Spleen (tissue), 7 donors: ENCODE results near the gene IRS2.

Source experiments
- CTCF ChIP-seq, 11 experiments: fragments of 200-600 bp in 7 of 11; fragments of 450-650 bp in 4 of 11; sonication (generic) in 4 of 11; IDR thresholded peaks in 8 of 11; conservative IDR thresholded peaks in 3 of 11; 1 replicate in 7 of 11; 2 replicates in 4 of 11; pipeline versions ENCODE4 v1.4.0 to v1.8.0; 2016 to 2021; ENCODE audit warnings: antibody characterized with exemption in 11 of 11, inconsistent platforms in 4 of 11, mild to moderate bottlenecking in 1 of 11
- POLR2A ChIP-seq, 3 donors: fragments of 450-650 bp; IDR thresholded peaks; one replicate each; pipeline ENCODE4 v1.5.1; 2017; ENCODE audit warnings: antibody characterized with exemption in 3 of 3, mild to moderate bottlenecking in 1 of 3
- donor health status: DM: no; HTN: no; CAD: no; lungs with moderate emphysema.
- donor health status: DM: no; HTN: no; CAD: no.
- donor health status: DM: no; HTN: no; CAD: no.

- TF ChIP-seq POLR2A (IDR thresholded peaks at IDR 0.05) (no peak), CTCF (IDR thresholded peaks at IDR 0.05 in 8 of 11, conservative IDR thresholded peaks at IDR 0.05 in 3 of 11) (no peak)
Observed at GRCh38 chr13:109773276-109773675, 13.1 kb downstream of the IRS2 start.
